ENCODE data around the gene SECTM1. TPM values are rescaled to one million over a fixed set of nuclear protein-coding genes. Genes with fewer than 3 reads are reported as not detected.

SECTM1 gene
- polyA plus RNA-seq, 2 of the 4 experiments (the other 2 are of a cell fraction): 0.22 to 2.0 TPM

- Histone ChIP-seq H3K4me1 (peaks cover 59% of the 10 kb centered on the region), H3K4me2 (peak overlapping the region; percentile 91), H3K9me3 (no peaks in the 10 kb centered on the region), H3K27ac (peak overlapping the region; percentile 96 to 98), H3K4me3 (no peak overlapping the region)
- WGBS (ENCODE audit: missing lambda C conversion rate): 62% methylated on average over 4 of the region's 4 CpGs
- ChIA-PET CTCF (interaction anchor here (8.3 to 21.2 kb wide), 3 partner anchors 17 to 56 kb away, joined by 88 to 343 read pairs (median 227); partner anchors contain the start of gene SECTM1), POLR2A (no interaction called here)
- no peak for DNase-seq (ENCODE audit: low read depth in 1 of 2, low spot score in 1 of 2)
- FAIRE-seq: no peak
- TF ChIP-seq RARB (CRISPR knock-in tag; IDR thresholded peaks at IDR 0.05) (no peak), ZNF302 (CRISPR knock-in tag; IDR thresholded peaks at IDR 0.05) (no peak), ZSCAN20 (CRISPR knock-in tag; IDR thresholded peaks at IDR 0.05) (no peak), CHD4 (IDR thresholded peaks at IDR 0.05; ENCODE audit: borderline replicate concordance) (no peak), POLR2A (IDR thresholded peaks at IDR 0.05; ENCODE audit: low read length) (no peak), BCL3 (IDR thresholded peaks at IDR 0.05) (no peak), MAZ (IDR thresholded peaks at IDR 0.05; ENCODE audit: borderline replicate concordance, low read depth, low read length) (no peak)
- TF ChIP-seq, protein P1, sequence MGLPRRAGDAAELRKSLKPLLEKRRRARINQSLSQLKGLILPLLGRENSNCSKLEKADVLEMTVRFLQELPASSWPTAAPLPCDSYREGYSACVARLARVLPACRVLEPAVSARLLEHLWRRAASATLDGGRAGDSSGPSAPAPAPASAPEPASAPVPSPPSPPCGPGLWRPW (IDR thresholded peaks at IDR 0.05): no peak
- no peak for ATAC-seq
Observed at GRCh38 chr17:82295472-82295814, 38.1 kb downstream of the SECTM1 start.

DNA sequence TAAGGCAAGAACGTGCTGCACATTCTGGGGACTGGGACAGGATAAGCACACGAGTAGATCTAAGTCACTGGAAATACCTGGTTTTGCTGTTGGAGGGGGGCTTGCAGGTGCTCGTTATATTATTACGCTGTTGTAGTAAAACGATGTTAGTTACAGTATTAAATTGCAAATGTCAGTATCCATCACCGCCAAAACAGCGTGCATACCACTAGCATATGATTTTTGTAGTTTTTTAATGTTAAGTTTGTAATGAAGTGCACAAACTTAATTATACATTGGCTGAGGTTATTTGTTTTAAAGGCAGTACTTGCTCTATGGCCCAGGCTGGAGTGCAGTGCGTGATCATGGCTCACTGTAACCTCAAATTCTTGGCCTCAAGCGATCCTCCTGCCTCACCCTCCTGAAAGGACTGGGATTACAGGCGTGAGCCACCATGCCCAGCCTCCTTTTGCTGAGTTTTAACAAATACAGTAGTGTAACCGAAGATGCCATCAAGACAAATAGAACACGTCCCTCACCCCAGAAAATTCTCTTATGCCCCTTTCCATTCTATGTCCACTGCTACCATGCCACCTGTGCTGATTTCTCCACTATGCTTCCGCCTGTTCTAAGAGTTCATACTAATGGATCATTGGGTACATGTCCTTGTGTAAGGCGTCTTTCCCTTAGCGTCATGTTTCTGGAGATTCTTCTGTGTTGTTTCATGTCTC lies 39.3 kb downstream of the SECTM1 start:
- ChIA-PET CTCF (interaction anchor here (3.2 to 21.2 kb wide), 3 partner anchors 33 to 55 kb away, joined by 12 to 343 read pairs (median 227); partner anchors contain the start of gene SECTM1), POLR2A (interaction anchor here (0.8 to 3.2 kb wide), 5 partner anchors 12 to 58 kb away, joined by 4 to 39 read pairs (median 24); no protein-coding TSS in a partner anchor)
- DNase-seq (ENCODE audit: low read depth in 1 of 2, low spot score in 1 of 2): no peak
- WGBS (ENCODE audit: missing lambda C conversion rate): 73% methylated on average over 15 of the region's 15 CpGs
- no peak for ATAC-seq
- TF ChIP-seq JUN (IDR thresholded peaks at IDR 0.05): peak in 1 of 2 experiments; percentile 9; a peak in 1 of 5 replicates
- TF ChIP-seq, protein P2, sequence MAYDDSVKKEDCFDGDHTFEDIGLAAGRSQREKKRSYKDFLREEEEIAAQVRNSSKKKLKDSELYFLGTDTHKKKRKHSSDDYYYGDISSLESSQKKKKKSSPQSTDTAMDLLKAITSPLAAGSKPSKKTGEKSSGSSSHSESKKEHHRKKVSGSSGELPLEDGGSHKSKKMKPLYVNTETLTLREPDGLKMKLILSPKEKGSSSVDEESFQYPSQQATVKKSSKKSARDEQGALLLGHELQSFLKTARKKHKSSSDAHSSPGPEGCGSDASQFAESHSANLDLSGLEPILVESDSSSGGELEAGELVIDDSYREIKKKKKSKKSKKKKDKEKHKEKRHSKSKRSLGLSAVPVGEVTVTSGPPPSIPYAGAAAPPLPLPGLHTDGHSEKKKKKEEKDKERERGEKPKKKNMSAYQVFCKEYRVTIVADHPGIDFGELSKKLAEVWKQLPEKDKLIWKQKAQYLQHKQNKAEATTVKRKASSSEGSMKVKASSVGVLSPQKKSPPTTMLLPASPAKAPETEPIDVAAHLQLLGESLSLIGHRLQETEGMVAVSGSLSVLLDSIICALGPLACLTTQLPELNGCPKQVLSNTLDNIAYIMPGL (CRISPR knock-in tag; IDR thresholded peaks at IDR 0.05; ENCODE audit: borderline replicate concordance): 0 out of 2 replicates have a peak, but pooled peaks have one; percentile 27
- TF ChIP-seq, protein P3, sequence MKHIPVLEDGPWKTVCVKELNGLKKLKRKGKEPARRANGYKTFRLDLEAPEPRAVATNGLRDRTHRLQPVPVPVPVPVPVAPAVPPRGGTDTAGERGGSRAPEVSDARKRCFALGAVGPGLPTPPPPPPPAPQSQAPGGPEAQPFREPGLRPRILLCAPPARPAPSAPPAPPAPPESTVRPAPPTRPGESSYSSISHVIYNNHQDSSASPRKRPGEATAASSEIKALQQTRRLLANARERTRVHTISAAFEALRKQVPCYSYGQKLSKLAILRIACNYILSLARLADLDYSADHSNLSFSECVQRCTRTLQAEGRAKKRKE (CRISPR knock-in tag; IDR thresholded peaks at IDR 0.05; ENCODE audit: low read depth): no peak
- H3K27ac ChIP-seq: peak overlapping the region; percentile 96 to 98
- H3K4me2 ChIP-seq: peak overlapping the region; percentile 91
- FAIRE-seq: no peak
- H3K4me3 ChIP-seq: peak overlapping the region; percentile 44
- peaks cover 58% of the 10 kb centered on the region for H3K4me1 ChIP-seq
- no peaks in the 10 kb centered on the region for H3K9me3 ChIP-seq

DNA sequence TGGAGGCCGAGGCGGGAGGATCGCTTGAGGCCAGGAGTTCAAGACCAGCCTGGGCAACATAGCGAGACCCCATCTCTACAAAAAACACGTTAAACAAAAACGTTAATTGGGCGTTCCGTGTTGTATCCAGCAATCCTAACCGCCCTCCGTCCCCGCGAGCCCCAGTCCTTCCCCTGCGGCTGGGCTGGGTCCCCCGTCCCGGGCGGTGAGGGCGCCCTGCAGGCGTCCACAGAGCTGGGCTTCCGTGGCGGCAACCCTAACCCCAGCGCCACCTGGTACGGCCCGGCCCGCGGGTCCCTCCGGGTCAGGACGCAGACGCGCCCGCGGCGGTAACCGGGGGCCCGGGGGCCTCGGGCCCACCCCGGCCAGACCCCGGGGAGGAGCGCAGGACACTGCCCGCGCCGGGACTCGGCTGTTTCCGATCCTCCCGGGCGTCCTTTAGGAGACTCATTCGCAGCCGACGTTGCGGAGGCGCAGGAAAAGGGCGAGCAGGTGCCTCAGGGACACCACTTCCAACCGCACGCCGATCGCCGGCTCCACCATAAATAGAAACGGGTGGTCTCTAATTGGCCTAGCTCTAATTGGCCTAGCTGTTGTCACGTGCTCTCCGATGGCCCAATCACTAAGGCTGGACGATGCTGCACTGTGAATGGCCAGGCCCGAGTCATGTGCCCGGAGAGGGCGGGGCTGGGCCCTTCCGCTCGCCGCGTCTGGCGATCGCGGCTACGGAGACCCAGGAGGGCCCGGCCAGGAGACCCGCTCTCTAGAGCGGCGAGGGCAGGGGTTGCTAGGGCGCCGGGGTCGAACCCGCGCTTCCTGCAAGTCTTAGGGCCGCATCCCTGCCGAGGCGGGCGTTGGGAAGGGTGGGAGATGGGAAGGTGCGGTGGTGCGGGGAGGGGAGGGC lies 41.1 kb downstream of the SECTM1 start:
- peak overlapping the region; percentile 76 for H3K4me2 ChIP-seq
- peak overlapping the region; percentile 96 to 98 for H3K27ac ChIP-seq
- CTCF ChIA-PET: interaction anchor here (0.8 to 3.2 kb wide), 10 partner anchors 9 to 86 kb away, joined by 3 to 20 read pairs (median 4); no protein-coding TSS in a partner anchor
- peak; percentile 75 to 91 for ATAC-seq
- H3K9me3 ChIP-seq: peaks cover 2% of the 10 kb centered on the region
- peak; percentile 84 for FAIRE-seq
- 9% methylated on average over 20 of the region's 86 CpGs for WGBS (ENCODE audit: missing lambda C conversion rate)
- POLR2A ChIA-PET: interaction anchor here (0.6 to 3.2 kb wide), 19 partner anchors 9 to 698 kb away, joined by 3 to 39 read pairs (median 4); partner anchors contain the start of genes CD7 and CSNK1D
- peak overlapping the region; percentile 93 for H3K4me3 ChIP-seq
- DNase-seq (ENCODE audit: low read depth in 1 of 2, low spot score in 1 of 2): peak; percentile 99 to 100
- H3K4me1 ChIP-seq: peaks cover 64% of the 10 kb centered on the region
- TF ChIP-seq RARB (CRISPR knock-in tag; IDR thresholded peaks at IDR 0.05) (no peak), CEBPB (IDR thresholded peaks at IDR 0.05) (no peak), ZFP36 (IDR thresholded peaks at IDR 0.05; ENCODE audit: borderline replicate concordance, partially characterized antibody) (no peak), KDM5A (IDR thresholded peaks at IDR 0.05) (peak; percentile 60), KDM1A (IDR thresholded peaks at IDR 0.05; ENCODE audit: low read depth) (peak; percentile 48; the same call in 1 of the 2 replicates), CHD2 (IDR thresholded peaks at IDR 0.05; ENCODE audit: low read length, partially characterized antibody) (no peak), CBX8 (IDR thresholded peaks at IDR 0.05) (no peak), BHLHE40 (IDR thresholded peaks at IDR 0.05; ENCODE audit: low read depth, low read length) (peak; percentile 32; the same call in 1 of the 2 replicates), GATA3 (IDR thresholded peaks at IDR 0.05; ENCODE audit: borderline replicate concordance) (no peak), POLR2AphosphoS2 (conservative IDR thresholded peaks at IDR 0.05; ENCODE audit: low read length) (no peak), HEYL (CRISPR knock-in tag; IDR thresholded peaks at IDR 0.05) (no peak), EHF (CRISPR knock-in tag; IDR thresholded peaks at IDR 0.05) (no peak; the same call in 1 of the 2 replicates)
- TF ChIP-seq, protein P2 (CRISPR knock-in tag; IDR thresholded peaks at IDR 0.05; ENCODE audit: borderline replicate concordance): no peak
- TF ChIP-seq, protein P4, sequence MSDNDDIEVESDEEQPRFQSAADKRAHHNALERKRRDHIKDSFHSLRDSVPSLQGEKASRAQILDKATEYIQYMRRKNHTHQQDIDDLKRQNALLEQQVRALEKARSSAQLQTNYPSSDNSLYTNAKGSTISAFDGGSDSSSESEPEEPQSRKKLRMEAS (IDR thresholded peaks at IDR 0.05): peak; percentile 84
